NCI-H2171 treated with DMSO at 0.1 percent for 48 hours (cell line): ENCODE measurements around the gene SELENOS.
A peak's percentile ranks its signal among the peaks of the same experiment; 100 is the strongest.

ENCODE experiments used
- DNase-seq: peaks from one replicate; lab custom pipeline; 2025; lab: John Stamatoyannopoulos, UW

The SELENOS gene

DNA sequence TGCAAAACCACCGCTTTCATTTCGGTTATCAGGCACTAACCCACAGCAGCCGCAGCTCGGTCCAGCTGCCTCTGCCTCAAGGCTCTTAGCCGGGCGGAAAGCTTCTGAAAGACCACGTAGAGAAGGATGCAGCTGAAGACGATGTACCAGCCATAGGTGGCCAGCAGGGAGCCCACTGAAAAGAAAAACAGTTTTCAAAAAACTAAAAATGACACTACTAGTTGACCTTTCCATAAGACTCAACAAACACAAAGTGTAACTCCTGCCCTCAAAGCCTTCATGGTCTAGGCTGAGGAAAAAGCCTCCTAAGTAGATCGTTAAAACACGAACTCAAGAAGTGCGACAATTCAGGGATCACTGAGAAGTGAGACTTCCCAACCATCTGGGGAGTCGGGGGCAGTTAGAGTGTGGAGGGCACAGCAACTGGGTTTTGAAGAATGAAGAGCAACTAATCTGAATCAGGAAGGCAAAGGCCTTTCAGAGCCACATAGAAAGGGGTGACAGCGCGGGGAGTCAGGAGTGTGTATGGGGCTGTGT, 716 bp downstream of the SELENOS start:
- DNase-seq, result no peak

DNA sequence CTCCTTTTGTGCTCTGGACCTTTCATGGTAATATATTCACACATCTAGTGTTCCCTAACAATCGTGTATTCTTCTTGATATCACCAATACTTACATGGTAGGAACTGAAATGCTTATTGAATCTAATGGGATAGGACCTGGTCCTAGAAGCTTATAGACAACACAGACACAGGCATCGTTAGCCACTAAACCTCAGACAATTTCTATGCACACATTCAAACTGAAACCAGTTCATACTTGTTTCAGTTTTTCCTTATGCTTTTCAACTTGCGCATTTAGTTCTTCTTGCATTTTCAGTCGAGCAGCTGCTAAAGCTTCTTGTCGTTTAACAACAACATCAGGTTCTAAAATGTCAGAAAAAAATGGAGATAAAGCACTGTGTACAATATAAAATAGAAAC, 2.3 kb downstream of the SELENOS start:
- DNase-seq, result no peak

DNA sequence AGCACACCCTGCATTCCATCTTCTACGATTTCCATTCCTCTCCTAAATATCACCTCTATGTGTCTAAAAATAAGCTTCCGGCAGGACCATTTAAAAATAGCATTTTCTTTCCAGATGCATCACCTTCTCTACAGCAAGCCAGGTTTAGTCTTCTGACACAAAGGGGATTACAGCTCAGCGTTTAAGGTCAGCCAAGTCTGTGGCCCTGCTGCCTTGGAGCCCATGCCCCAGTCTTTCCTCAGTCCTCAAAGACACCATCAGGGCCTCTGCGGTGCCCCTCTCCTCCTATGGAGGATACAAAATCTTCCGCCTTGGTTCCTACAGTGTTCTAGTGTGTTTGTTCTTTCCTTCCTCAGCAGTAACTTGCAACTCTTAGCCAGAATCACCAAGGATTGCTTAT, 3.8 kb downstream of the SELENOS start:
- DNase-seq, result no peak

DNA sequence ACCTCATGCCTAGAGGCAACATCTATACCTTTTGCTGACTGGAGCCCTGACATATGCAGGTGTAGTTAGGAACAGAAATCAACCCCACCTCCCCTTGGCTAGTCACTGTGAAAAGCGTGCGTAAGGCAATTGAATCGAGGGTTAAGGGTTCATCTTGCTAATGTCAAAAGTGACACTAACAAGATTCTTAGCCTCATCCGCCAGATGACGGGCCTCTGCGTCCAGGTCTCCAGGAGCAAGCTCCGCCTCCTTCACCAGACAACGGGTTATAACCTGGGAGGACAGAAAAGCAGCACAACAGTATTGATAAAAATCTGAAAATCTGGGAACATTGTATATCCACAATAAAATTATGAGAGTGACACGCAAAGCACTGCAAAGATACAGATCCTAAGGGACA, 4.7 kb downstream of the SELENOS start:
- no peak for DNase-seq

DNA sequence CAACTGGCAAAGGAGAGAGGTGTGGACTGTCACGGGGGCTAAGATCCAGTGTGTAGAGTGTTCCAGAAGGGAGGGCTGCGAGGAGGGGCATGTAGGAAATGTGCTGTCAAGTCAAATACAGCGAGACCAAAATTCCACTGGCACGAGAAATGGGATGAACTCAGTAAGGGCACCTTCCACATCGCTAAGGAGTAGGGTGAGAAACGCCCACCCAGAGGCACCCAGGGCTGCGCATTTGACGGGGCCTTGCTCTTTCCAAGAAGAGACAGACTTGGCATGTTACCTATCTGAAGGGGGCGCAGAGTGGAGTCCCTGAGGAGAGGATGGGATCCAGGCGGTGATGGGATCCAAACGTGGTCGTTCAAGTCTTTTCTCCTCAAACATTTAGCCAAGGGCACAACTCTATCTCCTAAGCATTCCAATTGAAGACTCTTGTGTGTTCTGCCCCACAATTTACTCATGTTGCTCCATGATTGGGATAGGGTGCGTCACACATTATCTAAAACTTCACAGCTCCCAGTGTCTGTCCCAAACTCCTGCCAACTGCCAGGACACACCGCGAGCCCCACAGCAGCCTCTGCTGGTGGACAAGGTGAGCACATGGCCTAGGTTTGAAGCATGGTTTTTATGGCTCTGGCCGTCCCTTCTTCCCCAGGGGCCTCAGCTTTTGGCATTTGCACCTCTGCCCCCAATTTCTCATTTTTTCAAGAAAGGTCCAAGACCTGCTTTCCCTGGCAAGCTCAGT, 7.6 kb downstream of the SELENOS start:
- no peak for DNase-seq

DNA sequence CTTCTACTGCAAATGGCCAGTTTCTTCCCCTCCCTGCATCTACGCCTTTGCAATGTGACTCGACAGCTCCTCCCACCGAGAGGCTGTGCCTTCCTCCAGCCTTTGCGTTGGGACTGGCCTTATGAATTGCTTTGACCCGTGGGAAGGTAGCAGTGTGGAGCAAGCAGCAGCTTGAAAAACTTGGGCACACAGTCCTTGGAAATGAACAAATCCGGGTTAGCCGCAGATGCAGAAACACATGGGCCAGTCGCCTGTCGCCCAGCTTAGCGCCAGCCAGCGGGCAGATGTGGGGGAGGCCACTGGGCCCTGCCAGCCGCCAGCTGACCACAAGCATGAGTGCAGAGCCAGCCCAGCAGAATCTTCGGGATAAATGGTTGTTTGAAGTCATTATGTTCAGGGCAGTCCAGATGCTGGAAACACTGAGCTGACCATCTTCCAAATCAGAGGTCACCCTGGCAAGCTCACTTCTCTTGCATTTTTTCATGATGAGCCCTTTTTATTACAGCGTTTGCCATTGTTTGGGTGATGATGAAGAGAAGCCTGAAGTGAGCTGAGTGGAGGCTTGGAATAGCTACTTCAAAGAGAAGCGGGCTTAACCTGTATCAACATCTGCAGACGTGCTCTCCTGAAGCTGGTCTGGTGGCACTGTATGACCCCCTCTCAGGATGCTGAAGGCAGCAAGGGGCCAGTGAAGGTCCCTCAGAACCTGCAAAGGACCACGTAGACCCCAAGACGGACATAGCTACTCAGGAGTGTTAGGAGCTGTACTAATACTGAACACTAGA, 9.8 kb downstream of the SELENOS start:
- DNase-seq, result no peak

DNA sequence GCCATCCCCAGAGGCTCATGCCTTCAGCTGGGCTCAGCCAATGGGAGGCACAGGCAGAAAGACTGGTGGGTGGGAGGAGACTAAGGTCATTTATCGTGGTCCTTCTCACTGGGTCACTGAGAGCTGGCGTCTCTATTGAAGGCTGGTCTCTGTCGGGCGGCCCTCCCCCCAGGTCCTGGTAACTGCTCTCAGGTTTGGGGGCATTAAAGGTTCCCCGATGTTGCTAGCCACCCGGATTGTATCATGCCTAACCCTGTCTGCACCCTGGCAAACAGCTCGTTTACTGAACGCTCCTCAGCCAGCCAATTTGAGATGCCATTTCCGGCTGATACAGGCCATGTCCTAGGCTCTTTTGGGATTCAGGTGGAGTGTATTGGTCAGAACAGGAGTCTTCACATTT, 10.5 kb downstream of the SELENOS start:
- no peak for DNase-seq

DNA sequence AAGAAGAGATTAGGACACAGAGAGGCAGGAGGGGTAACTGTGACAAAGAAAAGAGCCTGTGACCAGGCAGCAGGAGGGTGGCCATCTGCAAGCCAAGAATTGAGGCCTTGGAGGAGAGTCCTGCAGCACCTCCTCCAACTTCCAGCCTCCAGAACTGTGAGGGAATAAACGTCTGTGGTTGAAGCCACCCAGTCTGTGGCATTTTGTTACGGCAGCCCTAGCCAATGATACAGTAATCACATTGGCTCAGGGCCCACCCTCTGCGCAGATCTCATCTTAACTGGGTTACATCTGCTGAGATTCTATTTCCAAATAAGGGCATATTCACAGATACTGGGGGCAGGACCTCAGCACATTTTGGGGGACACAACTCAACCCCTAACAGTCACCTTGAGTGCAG, 11.3 kb downstream of the SELENOS start:
- no peak for DNase-seq

DNA sequence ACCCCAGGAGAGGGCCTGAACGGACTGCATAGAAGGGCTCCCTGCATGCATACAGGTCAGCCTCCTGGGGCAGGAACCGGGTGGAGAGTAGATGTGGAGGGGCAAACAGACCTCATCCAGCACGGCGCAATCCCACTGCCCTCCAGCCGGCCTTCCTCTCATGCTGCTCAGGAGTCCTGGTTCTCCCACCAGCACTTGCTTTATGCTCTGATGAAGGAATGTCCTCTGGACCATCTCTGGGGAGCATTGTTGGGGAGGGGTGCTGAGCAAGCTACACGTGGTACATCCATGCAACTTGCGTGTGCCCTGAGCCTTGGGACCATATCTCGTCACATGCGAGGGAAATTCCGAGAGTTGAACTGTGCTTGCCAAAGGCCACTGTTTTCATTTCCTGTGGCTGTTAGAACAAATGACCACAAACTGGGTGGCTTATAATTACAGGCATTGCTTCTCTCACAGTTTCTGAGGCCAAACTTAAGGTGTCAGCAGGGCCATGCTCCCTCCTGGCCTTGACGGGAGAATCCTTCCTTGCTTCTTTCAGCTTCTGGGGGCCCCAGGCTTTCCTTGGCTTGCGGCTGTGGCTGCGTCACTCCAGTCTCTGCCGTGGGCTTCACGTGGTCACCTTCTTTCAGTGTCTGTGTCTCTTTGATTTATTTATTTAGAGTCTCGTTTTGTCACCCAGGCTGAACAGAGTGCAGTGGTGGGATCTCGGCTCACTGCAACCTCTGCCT, 12.2 kb downstream of the SELENOS start:
- no peak for DNase-seq

DNA sequence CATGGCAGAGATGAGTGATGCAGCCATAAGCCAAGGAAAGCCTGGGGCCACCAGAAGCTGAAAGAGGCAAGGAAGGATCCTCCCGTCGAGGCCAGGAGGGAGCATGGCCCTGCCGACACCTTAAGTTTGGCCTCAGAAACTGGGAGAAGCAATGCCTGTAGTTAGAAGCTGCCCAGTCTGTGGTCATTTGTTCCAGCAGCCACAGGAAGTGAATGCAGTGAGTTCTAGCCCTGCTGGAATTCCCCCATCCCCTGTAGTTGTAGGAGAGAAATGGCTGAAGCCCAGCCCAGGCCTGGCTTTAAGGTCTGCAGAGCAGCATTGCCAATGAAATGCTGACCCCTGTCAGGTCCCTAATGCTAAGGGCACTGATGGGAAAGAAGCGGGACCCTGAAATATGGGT, 13.3 kb downstream of the SELENOS start:
- no peak for DNase-seq

DNA sequence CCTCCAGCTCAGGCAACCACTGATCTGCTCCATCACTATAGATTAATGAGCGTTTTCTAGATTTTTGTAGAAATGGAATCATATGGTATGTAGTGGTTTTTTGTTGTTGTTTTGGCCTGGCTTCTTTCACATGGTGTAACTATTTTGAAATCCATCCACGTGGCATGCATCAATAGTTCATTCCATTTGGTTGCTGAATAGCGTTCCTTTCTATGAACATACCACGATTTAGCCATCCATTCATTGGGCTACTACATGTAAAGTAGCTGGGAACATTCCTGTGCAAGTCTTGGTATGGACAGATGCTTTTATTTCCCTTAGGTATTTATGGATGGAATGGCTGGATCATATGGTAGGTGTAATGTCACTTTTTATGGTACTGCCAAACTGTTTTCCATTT, 14.7 kb downstream of the SELENOS start:
- no peak for DNase-seq

DNA sequence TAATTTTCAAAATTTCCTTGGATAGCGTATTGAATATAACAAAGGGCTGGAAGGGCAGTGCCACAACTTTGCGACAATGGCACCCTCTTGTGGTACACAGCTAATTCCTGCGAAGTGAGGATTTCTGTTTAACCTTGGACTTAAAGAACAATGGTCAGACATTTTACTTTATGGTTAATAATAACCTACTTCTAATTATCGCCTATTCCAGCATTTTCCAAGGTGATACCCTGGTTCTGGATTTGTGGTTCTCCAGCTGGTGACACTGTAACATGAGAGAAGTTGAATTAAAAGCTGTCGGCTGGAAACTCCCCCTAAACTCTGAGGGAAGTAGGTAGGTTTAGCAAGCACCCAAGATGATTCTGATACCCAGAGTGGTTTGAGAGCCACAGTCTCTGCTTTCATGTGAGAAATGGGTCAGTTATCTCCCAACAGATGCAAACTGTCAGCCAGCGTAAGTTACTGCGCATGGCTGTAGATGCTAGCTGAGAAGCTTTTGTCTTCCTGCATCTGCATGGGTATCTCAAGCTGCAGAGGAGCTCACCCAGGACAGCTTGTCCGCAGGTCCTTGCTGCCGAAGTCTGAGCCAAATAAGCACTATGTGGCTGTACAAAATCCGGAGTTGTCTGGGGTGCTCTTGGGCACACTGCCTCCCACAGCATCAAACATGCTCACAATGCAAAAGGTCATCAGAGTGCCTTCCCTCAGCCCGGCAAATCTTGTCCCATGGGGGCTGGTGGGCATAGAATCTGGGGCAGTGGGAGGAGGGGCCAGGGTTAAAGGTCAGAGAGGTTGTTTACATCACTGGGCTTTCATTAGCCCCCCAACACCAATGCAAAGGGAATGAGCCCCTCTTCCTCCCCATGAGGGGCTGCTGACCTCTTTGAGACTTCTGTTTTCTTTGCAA, 18.8 kb downstream of the SELENOS start:
- peak; percentile 68 for DNase-seq

DNA sequence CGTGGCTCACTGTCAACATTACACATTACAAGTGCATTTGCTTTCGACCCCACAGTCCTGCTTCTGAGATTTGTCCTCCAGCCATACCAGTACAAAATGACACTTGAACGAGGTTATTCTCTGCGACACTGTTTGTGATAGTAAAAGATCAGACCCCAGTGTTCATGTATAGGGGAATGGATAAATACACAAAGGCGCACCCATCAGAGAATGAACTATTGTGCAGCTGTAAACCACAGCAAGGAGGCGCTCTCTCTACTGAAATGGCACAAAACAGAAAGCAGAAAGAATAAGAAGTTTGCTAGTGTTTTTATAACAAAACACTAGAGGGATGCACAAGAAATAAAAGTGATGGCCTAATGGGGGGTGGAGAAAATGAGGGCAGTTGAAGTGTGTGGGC, 20.5 kb downstream of the SELENOS start:
- no peak for DNase-seq

DNA sequence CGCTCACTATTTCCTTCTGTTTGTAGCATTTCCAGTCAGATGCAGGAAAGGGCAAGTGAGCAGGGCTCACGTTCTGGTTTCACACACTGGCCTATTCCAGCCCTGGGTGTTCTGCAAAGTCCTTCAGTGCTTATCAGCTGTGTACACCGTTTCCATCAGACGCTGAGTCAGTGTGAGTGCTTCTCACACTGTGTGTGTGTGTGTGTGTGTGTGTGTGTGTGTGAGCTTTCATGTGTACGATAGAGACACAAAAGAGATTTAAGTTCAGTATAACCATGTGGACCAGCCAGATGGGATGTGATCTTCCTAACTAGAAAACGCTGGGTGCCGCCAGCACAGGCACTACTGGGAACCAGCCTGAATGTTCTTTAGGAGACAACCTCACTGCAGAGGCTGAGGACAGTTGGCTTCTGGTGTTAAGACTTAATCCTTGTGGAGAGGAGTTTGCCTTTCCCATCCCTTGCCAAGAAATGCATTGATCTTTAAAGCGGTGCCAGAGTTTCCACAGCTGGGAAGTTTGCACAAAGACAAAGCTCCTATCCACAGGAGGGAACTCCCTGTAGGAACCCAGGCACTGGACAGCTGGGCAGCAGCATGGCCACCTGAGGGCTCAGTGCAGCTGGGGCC, 21.6 kb downstream of the SELENOS start:
- peak; percentile 65 for DNase-seq

DNA sequence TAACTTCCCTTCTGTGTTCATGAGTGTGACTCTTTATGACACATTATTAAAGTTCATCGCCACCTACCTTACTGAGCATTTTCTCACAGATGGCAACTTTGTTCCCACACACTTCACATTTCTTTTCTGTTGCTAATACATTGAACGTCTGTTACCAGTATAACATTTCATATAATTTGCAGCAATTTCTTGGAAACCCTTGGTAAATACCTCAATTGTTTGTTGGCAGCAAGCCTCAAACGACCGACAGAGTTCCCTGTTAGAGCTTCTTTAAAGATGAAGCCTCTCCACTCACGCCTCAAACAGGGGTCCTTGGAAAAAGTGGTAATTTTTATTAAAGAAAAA, 22.3 kb downstream of the SELENOS start:
- DNase-seq, result peak; percentile 63

DNA sequence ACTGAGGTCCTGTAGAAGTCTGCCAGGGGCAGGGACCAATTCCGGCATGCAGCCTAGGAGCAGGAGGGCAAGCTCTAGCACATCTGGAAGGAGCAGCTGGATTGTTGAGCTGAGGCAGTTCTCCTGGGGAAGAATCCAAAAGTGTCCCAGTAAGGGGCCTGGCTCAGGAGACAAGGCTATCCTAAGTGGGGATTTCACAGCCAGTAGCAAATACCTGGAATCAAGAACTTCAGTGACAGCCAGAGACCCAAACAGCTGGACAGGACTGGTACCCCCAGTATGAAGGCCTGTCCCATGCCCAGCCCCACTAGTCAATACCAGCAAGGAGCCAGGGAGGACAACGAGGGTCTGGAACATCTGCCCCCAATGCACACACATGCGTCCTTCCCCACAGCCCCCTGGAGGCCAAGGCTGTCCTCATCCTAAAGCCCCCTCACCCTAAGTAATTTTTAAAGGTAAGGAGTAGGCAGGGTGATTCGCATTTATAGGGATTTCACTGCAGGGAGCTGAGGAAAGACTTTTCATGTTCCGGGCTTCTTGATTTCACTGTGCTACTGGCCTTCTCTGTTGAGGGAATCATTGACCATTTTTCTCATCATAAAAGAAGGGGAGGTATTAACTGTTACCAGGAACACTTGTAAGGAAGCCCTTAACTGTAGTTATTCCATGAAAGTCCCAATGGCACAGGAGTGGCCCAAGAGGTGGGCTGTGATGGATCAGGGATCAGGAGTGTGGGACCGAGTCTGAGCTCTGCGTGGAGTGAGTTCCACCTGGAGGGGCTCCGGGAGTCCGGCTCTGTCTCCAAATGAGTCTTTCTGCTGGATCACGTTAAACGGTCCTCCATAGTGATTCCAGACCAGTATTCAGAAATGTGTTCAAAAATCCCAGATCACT, 22.9 kb downstream of the SELENOS start:
- DNase-seq, result no peak

DNA sequence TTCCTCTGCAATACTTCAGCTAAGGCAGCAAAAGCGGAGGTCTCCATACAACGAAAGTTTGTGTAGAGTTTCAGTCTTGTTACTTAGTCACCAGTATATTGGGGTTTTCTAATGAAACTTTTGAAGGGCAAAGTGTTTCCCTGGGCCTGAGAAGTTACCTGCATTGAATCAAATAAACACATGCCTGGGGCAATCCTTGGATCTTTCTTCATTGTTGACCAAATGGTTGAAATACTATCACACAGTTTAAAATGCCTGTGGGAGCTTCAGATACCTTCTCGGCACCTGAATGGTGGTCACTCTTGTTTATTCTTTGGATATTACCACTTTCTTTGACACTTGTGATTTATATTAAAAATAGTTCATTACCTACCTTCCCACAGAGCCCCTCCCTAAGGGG, 24.4 kb downstream of the SELENOS start:
- no peak for DNase-seq

DNA sequence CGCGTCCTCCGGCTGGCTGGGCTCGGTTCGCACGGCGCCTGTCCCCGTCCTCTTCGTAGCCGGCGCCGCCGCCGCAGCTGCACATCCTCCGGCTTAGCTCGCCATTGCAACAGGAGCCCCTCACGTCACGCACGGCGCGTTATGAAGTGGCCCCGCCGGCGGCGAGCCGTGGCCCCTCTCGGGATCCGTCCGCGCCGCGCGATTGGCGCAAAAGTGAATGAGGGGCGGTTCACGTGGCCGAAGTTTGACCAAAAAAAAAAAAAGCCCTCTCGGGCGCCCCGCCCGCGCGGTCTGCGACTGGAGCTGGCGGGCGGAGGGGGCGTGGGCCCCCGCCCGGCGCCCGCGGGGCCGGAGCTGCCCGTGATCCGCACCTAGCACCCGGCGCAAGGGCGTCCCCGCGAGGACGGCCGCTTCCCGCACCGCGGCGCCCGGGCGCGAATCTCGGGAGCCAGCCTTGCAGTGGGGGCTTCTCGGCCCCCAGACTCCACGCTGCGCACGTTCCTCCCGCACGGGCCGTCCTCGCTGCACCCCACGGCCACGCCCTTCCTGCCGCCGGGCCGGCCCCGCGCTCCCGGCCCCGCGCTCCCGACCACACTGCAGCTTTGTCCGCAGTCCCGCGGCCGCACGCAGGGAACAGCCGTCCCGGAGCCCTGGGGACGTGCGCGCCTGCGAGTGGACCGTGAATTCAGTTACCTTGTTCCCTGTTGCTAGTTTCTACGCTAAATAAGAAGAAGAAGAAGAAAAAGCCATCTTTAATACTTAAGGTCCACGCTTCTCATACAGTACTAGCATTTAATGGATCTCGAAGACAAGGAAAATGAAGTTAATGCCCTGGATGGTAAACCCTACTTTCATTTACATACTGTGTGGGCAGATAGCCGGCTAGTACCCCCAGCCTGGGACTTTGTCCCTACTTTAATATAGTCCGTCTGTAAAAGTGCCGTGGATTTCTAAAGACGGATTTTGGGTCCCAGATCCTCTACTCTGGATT, 25.2 kb downstream of the SELENOS start, which contains the start of gene CHSY1:
Gene CHSY1, minus strand, starts transcription at position 219 of the 991 bp plus-strand sequence. CDS start 592 bp downstream, outside the sequence.
- peak; percentile 68 for DNase-seq
